GM20431 (cell line): ENCODE results near the gene SLMAP.
"Not testable (repeated sequence)": the region's sequence is repeated elsewhere in the genome, so short reads cannot be mapped to it uniquely, and the experiment has no call there.

Experiments used
- in situ Hi-C: fragments of 300-500 bp; cut with MseI, MboI; formaldehyde crosslinking; loops from one replicate; pipeline ENCODE4 v1.15.0; 2020; ENCODE audit warnings: low sequenced_read_pairs; ENCODE audit not compliant: unreplicated experiment

SLMAP gene

GRCh38 chr3:57791245-57791644 lies 35.1 kb downstream of the SLMAP start:
- in situ Hi-C loops = no loop called here

- in situ Hi-C loops = no loop called here
Measured at GRCh38 chr3:57792198-57792597, 36.1 kb downstream of the SLMAP start.

- in situ Hi-C loops = no loop called here
Measured at GRCh38 chr3:57793737-57794187, 37.7 kb downstream of the SLMAP start.

DNA sequence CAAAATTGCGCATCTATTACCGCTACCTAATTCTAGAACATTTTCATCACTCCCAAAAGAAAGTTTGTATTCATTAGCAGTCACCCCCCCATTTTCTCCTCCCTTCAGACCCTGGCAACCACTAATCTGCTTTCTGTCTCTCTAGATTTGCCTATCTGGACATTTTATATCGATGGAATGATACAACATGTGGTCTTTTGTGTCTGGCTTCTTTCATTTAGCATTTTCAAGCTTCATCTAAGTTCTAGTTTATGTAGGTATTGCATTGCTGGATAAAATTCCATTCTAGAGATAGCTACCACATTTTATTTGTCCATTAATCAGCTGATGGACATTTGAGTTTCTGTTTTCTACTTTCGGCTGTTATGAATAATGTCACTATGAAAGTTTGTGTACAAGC lies 38.4 kb downstream of the SLMAP start:
- in situ Hi-C loops = no loop called here

GRCh38 chr3:57794951-57795350 lies 38.8 kb downstream of the SLMAP start:
- in situ Hi-C loops = no loop called here

DNA sequence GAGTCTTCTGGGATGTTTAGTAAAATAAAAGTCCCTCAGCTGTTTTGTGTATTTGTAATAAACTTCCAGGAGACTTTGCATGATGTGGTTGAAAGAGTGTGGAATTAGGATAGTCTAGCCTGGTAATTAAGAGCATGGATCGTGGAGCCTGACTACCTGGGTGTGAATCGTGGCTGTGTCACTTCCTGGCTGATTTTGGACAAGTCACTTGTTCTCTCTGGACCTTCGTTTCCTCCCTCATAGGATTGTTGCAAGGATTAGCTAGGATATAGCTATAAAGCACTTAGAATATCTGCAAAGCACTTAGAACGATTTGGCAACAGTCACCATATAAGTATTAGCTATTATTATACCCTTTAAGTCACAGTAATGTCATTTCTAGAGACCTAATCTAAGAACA lies 40.2 kb downstream of the SLMAP start:
- in situ Hi-C loops = no loop called here

DNA sequence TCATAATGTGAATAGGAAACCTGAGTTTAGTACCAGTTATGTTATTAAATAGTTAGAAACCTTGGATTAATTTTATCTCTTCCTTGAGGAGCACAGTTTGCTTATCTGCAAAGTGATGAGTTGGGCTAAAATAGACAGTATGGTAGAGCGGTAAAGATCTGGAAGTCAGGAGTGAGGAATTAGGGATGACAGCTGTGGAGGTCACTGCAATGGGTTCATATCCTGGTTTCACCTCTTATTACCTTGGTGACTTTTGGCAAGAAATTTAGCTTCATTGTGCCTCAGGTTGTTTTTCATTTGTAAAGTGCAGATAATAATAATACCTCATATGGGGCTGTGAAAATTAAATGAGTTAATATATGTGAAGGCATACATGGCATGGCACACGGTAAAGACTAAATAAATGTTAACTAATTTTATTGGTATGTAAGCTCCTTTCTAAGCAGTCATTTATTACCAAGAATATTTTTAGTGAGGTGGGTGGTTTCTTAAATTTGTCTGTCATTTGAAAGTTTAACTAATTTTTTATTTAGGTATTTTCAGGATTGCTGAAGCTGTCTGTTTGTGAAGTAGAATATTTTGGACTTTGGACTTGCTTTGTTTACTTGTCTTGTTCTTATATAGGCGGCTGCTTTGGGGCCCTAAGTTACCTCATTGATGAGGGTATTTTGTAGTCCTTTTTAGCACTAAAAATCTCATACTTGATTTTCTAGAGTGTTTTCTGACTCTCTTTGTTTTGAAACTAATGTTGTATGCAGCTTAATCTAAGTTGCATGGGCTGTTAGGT lies 41.8 kb downstream of the SLMAP start:
- in situ Hi-C loops = no loop called here

DNA sequence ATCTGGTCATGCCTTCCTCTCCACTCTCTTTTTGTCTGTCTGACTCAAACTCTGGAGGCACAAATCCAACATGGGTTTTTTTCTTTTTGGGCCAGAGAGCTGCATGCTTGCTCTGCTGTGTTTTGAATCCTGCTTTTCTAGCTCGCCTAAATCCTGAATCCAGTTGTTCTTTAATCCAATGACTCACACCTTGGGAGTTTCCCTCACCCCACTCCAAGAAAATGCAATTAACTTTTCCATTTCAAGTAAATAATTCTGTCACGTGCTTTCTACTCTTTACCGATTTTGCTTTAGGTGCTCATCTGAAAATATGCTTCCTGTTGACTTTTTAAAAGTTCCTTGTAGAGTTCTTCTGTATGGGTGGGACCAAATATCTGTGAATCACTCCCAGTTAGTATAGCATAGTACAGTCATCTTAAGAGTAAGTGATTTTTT lies 47.6 kb downstream of the SLMAP start:
- in situ Hi-C loops = no loop called here

GRCh38 chr3:57805266-57805665 lies 49.2 kb downstream of the SLMAP start:
- in situ Hi-C loops = no loop called here

DNA sequence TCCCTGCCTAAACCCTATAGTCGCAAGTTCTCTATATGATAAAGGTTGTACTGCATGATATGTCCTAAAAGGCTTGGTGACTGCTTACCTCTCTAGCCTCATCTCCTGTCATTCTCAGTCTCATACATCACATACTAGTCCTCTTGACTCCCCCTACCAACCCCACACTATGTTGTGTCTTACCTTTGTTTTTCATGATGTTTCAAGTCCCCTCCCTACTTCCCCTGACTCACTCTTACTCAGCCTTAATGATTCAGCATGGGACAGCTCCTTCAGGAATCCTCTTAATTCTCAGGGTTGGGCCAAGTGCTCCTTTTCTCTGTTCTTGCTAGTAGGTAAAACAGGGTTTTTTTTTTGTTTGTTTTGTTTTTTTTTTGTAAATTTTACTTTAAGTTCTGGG lies 49.6 kb downstream of the SLMAP start:
- in situ Hi-C loops = no loop called here

DNA sequence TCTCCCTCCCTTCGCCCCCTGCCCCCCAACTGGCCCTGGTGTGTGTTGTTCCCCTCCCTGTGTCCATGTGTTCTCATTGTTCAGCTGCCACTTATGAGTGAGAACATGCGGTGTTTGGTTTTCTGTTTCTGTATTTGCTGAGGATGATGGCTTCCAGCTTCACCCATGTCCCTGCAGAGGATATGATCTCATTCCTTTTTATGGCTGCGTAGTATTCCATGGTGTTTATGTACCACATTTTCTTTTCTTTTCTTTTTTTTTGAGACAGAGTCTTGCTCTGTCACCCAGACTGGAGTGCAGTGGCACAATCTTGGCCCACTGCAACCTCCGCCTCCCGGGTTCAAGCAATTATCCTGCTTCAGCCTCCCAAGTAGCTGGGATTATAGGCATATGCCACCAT lies 50.1 kb downstream of the SLMAP start:
- in situ Hi-C loops = not testable (repeated sequence)

- in situ Hi-C loops = no loop called here
Measured at GRCh38 chr3:57808961-57809608, 53.0 kb downstream of the SLMAP start.

- in situ Hi-C loops = no loop called here
Measured at GRCh38 chr3:57809609-57809968, 53.5 kb downstream of the SLMAP start.

GRCh38 chr3:57810048-57810447 lies 53.9 kb downstream of the SLMAP start:
- in situ Hi-C loops = no loop called here

GRCh38 chr3:57810471-57811137 lies 54.5 kb downstream of the SLMAP start:
- in situ Hi-C loops = no loop called here

DNA sequence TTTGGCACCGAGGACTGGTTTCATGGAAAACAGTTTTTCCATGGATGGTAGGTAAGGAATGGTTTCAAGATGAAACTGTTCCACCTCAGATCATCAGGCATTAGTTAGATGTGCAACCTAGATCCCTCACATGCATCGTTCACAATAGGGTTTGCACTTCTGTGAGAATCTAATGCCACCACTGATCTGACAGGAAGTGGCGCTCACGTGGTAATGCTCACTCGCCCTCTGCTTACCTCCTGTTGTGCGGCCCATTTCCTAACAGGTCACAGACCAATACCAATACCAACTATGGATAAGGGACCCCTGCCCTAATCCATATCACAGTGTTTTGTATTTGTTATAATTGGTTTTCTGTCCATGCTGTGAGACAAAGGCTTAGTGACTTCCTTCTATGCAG lies 58.9 kb downstream of the SLMAP start:
- in situ Hi-C loops = no loop called here

GRCh38 chr3:57816471-57817095 lies 60.5 kb downstream of the SLMAP start:
- in situ Hi-C loops = no loop called here

DNA sequence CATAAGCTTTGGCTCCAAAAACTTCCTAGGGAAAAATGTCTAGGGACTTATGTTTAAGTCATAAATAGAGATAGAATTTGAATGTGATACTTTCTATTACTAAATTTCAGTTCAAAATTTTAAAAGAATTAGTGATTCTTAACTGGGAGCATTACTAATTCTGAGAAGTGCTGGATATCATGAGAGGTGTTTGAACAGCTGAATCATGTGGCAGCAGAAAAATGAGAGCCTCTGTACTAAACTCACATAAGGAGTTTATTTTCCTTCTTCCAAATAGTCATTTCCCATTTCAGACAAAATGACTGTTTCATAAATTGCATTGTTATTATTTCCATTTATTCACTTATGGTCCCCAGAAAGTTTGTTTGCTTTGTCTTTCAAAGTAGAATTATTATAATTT lies 62.7 kb downstream of the SLMAP start:
- in situ Hi-C loops = no loop called here

DNA sequence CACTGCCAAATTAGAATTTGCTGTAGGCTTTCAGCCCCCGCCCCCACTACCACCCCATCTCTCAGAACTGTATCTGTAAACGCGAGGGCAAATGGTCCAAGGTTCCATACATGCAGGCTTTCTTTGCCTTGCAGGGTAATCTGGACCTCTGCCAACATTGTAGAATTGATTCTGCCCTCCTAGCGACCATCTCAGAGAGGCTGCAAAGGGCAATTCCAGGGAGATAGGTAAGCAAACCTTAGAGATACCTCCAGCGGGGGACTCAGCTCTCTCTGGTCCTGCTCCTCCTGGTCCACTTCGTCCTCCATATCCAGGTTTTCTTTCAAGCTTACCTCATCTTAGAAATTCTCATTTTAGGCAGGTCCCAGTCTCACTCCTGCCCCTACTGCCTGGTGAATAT lies 64.4 kb downstream of the SLMAP start:
- in situ Hi-C loops = no loop called here

- in situ Hi-C loops = no loop called here
Measured at GRCh38 chr3:57821765-57822164, 65.7 kb downstream of the SLMAP start.

DNA sequence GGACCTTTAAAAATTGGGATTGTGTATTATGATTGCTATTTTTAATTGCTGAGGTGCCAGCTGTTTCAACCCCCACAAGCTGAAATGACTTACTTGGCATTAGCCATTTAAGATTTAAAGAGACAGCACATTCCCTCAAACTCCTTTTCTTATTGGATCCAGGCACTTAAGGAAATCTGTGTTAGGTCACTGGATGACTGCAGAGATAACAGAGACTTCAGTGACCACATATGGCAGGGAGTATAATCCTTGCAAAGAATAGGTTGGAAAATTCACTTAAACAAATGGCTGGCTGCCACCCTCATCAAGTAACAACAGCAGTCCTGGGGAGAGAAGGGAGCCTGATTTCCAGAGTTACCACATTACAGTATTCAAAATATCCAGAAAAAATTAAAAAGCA lies 66.6 kb downstream of the SLMAP start:
- in situ Hi-C loops = no loop called here
